HG02759 (cell line): ENCODE results near the gene SH3PXD2A.

Source experiments
- ATAC-seq: cut with Tn5 transposase; IDR thresholded peaks from one replicate; pipeline ENCODE4 v1.9.1; 2021; ENCODE audit warnings: mild to moderate bottlenecking, moderate library complexity; ENCODE audit not compliant: unreplicated experiment

SH3PXD2A gene

DNA sequence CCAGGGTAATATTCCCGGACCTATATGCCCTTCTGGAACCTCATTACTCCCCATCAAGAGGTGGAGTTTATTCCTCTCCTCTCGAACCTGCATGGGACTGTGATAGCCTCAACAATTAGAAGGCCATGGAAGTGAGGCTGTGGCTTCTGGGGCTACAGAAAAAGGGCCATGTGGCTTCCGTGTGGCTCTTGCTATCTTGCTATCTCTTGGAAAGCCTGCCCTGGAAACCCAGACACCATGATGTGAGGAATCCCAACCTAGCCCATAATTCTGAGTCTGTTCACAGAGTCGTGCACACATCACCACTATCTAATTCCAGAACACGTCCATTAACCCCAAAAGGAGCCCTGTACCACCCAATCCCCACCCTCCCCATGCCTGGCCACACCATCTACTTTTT, 20.8 kb upstream of the SH3PXD2A start:
- ATAC-seq = no peak

DNA sequence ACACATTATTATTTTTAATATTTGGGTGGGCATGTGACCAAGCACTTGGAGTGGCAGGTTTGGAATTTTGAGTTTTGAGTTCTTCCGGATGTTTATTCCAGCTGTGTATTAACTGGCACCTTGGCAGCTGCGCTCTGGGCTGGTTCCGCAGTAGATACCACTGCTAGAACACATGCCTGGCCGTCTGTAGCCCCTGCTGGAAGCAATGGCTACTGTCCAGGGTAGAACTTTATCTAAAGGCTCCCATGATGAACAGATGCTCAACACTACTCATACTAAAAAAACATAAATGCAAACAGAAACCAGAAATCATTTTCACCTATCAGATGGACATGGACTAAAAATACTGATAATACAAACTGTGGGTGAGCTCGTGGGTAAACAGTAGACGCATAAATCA, 19.4 kb upstream of the SH3PXD2A start:
- ATAC-seq = no peak

DNA sequence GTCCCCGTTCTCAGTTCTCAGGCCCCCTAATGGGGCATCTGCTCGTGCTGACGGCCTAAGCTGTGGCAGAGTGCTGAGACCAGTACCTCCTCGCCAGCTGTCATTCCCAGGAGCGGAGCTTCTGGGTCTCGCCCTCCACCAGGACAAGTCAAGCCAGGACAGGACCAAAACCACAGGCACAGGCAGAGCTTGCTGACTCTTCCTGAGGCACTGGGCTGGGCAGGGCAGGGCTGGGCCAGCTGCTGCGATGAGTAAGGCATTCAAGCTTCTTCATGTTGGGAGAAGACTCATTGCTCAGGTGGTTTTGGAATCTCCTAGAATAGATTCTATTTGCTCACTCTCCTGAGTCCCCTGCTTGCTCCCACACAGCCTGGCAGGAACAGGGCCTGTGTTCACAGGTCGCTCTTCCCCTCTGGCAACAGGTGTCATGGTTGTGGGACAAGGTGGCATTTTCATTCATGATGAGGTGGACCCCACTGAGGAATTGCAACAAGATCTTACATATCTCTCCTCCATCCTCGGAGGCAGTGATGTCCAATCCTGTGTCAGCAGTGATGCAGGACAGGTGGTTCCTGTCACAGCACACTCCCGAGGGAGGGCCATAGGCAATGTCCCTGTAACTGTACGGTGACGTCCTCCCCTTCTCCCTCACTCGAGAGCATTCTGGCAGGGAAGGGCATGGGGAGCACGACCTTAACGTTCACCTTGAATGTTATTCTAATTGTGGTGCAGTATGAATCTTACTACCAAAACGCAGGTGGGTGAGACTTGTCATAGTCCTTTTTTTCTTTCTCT, 17.0 kb upstream of the SH3PXD2A start:
- no peak for ATAC-seq

DNA sequence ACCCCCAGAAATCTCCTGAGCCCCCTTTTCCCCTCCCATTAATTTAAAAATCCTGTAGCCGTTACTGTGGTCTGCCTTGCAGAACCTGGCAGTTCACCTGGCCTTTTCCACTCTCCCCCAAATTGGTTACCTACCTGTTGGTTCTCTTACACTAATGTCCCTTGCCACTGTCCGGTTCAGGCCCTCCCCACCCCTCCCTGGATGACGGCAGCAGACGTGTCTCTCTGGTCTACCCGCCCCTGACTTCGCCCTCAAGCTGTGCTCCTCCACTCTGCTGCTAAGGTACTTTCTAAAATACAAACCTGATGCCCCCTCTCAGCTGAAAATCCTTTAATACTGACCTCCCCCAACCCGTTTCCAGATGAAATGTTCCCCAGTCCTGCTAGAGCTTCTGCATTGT, 15.6 kb upstream of the SH3PXD2A start:
- ATAC-seq = no peak

DNA sequence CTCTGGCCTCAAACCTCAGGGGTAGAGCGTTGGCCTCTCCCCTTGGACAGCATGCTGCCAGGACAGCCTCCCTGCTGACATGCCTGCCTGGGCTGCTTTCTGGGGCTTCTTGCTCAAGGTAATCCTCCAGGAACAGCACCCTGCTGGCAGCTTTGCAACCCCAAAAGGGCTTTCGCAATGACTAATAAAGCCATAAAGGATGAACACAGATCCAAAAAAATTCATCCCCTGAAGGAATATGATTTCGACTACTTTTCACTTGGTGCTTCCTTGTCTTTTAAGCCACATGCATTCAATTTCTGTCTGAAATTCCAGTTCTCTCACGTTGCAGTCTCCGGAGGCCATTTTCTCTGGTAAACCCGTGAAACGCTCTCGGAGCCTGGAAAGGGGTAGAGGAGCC, 15.1 kb upstream of the SH3PXD2A start:
- no peak for ATAC-seq

DNA sequence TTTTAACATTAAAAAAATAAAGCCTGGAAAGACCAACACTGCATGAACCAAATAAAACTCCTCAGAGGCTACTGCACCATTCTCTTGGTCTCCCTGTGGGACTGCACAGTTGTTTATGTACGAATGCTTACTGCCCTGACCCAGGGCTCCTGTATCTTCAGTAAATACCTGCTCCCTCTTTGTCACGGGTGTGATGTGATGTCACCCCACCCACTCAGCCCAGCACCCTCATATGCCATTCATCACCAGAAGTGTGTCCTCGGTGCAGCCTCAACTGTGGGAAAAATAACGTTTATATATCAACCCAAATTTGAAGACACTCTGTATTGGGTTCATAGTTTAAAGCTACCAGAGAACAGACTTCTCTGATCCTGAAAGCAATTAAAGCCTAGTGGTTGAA, 14.0 kb upstream of the SH3PXD2A start:
- ATAC-seq = no peak

DNA sequence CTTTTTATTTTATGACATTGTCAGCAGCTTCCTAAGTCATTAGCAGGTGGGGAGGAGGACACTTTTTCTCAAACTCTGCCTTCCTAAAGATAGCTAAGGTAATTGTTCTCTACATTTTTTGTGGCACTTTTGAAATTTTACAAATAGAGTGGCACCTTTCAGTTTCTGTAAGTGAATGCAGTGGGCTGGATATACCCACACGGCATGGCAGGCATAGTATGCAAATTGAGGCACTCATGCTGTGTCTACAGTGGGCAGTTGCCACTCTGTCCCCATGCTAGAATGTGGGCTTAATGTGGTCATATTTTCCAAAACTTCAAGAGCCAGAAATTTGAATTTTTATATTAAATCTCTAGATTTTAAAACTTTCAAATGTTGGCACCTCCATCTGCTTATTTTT, 12.8 kb upstream of the SH3PXD2A start:
- no peak for ATAC-seq

DNA sequence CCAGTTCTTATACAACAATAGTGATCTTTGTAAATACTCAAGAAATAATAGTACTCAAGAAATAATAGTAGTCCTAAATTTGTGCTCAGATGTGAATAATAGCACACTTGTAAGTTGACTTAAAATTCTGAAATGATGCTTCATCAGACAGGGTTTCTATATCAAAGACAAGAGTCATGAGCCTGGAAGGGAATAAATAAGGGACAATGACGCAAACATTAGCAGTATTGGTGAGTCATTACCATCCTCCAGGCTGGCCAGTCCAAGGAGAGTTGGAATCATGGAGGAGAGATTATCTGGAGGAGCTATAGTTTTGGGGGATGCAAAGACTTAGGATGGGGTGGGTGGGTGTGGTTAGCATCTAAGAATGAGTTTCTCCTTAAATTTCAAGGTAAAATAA, 6.1 kb upstream of the SH3PXD2A start:
- ATAC-seq = no peak

DNA sequence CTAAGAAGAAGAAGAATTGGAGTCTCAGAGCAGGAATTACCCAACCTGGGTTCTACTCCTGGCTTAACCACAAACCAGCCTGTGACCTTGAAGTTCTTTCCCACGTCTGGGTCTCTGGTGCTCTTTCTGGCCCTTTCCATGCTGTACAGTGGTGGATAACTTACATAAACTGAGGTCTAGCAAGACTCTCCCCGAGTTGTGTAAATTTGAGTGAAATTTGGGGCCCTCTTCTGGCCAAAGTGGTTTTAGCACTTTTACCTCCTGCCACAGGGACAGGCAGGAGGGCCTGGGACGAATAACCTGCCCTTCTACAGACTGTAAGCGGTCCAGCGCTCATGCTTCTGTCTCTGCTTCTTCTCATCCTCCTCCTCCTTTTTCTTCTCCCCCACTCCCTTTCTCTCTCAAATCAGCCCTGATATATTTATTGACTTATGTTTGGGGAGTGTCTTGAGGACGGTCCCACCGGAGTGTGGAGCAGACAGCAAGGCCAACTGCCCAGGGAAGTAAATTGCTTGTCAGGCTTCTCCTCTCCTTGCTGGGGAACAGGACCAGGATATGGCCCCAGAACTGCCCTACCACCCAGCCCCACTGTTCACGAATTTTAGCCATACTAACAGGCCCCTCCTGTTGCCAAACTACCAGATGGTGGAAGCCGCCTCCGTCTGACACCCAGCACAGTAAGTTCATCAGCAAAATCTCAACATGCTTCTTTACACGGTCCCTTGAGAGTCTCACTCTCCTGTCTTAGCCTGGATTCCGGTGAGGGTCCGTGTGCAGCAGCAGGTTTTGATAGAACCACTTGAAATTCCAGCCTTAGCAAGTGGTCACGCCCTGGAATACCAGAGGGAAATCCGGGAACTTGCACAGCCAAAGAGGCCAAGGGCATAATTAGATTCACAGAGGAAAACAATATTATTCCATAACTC, 4.0 kb upstream of the SH3PXD2A start:
- ATAC-seq = peak; percentile 74

DNA sequence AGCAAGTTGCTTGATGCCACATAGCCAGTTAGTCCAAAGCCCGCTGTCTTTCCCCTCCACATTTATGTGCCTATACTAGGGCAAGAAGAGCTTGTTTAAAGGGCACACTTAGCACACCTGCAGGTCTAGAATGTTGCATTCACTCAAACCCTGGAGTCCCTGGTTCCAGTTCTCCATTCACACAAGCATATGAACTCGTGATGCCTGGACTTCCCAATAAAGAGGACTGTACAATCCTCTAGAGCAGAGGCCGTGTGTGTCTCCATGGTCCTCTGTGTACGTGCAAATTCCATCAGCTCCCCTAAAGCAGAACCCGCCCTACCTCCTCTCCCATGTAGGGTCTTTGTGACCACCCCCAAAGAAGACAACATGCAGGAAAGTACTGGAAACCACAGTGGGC, 3.0 kb upstream of the SH3PXD2A start:
- ATAC-seq = no peak

DNA sequence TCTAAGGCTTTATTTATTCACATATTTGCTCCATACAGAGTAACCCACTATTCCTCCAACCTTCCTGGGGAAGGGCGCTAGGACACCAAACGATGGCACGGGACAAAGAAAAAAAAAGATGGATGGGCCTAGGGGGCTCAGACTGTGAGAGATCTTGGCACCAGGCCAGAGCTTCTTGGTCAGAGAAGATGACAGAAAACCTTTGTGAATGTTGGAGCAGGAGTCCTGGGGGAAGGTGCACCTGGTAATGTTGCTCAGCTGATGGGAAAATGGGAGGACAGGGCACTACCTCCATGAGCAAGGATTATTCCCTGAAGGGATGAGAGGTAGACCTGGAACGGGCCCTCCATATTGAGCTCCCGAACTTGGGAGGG, 1.4 kb upstream of the SH3PXD2A start:
- ATAC-seq = no peak

DNA sequence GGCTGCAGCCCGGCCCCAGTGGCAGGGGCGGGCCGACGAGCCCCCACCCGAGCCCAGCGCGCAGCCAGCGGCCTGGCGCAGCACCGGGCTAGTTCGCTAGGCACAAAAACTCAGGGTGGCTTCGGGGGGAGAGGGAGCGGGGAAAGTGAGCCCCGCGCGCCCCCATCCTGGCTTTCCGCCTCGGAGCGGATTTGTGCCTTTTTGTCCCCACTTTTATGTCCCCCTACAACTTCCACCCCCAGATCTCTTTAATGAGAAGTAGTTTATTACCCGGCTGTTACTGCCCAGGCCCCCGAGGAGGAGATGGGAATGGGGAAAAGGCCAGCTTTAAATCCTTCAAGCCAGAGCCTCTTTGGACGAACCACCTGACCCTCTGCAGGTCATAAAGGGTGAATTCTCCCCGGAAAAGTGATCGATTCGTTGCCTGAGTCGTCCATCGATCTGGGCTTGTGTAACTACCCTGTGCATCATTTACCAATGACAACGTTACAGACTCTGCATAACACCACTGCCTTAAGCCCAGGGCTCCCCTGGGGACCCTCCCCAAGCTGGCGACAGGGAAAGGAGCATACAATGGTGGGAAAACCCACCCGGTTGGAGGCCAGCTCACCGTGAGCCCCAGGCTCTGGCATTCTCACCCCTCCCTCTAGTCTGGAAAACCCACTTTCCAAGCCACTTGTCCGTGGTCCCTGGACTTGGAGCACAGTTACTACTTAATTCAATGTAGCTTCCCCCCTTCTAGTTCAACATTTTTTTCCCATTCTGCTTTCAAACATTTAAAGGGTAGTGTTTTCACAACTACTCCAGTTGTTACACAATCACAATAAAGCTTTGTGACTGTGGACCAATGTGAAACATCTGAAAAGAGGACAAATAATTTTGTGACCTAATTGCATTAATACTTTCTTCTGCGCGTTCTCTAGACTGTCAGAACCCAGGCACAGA, 748 bp upstream of the SH3PXD2A start:
- no peak for ATAC-seq

DNA sequence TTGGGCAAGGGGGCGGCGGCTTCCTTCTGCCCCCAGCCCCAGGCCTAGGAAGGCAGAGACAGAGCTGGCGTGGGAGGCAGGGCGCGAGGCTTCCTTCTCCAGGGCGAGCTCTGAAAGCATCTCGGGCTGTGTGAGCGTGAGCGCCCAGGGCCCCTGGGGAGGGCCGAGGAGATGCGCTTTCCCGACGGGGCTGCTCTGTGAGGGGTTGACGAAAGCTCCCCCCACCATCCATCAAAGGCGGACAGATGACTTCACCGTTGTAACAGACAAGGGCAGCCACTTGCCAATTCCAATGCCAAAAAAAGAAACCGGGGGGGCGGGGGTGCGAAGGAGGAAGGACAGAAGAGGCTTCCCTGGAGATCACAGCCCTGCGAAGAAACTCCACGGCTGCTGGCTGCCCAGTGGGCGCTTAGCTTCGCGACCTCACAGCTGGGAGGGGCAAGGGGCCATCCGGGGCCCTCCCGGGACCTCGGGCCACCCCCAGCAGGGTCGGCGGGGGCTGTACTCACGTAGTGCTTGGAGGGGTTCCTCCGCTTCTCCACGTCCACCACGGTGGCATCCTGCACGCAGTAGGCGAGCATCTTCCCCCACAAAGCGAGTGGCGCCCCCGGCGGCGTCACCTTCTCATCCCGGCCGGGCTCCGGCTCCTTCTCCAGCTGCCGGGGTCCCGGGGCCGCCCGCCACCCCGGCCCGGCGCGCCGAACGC, 537 bp downstream of the SH3PXD2A start:
- ATAC-seq = no peak

DNA sequence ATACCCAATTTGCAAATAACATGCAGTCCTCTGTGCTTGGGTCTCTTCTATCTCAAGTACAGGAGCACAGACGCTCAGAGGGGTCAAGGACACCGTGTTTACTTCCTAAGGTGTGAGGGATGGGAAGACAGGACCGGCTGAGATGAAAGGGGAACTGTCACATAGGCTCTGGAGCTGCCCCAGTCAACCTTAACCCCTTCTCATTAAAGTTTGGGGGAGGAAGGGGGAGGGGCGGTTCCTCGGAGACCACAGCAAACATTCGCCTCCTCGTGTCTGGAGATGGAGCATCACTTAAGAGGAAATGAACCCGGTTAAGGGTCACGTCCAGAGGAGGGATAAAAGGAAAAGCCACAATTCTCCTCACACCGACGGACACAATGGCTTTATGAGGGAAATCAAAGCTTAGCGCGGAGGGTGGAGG, 1.1 kb downstream of the SH3PXD2A start:
- no peak for ATAC-seq

DNA sequence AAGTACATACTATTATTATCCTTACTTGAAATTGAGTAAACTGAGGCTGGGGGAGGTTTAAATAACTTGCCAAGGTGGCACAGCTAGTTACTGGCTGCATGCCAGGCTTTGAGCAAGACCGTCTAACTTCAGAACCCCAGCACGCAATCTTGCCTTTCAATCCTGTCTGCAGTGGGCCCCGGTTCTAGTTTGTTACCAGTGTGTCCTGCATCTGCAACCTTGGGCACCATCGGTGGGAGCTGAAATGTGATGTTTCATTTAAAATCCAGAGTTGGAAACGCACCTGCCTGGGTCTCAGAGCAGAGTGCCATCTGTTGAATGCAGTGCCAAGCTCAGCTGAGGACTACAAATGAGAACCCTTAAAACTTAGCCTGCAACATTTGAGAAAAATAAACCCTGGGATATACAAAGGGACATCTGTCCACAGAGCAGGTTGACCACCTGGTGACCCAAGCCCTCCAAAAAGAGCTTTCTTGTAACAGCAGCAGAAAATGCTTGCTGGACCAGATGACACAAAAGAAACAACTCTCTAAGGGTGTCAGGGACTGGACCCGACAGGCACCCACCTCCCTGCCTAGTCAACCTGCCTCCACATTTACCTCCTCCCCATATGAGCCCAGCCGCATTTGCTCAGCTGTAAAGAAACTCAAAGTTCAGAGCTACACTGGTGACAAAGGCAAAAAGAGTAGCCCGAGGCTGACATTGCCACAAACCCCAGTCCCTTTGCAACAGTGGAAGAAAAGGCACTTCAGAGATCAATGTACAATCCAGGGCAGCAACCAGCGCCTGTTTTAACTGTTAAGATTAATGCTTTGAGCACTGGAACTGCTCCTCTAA, 1.7 kb downstream of the SH3PXD2A start:
- ATAC-seq = no peak

DNA sequence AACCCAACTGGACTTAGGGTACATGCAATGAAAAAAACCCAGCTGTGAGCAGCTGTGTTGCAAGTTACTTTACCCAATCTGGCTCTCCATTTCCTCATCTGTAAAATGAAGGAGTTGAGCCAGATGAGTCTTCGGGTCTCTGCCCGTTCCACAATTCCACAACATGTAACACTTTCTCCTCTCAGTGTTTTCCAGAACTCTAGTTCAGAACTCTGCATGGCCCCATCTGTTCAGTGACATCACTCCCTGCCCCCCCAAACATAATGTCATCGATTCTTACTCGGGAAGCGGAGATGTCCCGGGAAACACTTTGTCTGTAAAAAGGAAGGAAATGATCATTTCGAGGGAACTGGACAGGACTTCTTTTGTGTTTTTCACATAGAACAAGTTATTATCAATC, 2.5 kb downstream of the SH3PXD2A start:
- no peak for ATAC-seq

DNA sequence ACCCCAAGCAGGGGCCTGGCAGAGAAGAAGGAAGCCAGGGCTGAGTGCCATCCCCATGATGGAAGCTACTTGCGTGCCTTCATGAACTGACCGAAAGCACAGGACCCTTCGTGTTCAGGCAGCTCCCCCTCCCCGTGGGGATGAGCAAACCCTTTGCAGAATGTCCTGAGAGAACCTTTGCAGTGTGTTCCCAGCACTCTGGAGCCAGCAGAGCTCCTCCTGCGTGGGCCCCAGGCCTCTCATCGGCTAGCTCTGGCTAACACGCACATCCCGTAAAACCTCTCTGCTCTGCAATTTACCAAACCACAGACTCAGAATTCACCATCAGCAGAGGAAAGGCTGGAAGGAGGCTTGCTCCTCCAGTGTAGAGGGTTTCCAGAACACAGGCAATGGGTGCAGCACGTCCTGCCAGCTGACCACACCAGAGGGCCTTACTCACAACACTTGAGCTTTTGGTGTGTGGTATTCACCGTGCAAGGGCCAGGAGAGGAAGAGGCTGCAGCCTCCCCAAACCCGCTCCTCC, 3.1 kb downstream of the SH3PXD2A start:
- no peak for ATAC-seq

DNA sequence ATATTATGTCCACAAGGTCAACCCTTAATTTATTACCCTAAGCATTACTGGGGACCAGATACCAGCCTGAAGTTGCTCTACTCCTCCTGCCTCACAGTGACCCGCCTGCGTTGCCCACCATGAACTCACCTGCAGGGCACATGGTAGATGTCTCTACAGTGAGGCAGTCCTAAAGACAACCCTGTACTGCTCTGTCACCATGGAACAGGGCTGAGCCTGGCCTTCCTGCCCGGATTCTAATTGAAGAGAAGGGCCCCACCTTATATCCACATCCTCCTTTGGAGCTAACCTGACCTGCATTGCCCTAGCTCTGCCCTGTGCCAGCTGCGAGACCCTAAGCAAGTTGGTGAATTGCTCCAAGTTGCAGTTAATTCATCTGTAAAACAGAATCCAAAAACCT, 4.1 kb downstream of the SH3PXD2A start:
- no peak for ATAC-seq

DNA sequence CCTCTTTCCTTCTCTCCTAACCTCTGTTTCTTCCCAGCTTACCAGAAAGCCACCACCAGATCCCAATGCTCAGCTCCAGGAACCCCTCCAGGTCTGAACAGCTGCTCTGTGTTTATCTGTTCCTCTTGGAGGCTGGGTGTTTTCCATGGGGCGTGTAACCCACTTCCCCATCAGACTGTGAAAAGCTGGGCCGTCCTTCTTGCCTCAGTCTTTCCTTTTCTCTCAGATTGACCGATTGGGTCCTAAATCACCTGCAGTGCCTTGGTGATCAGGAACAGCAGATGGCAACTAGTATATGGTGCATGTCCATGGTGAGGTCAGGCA, 4.8 kb downstream of the SH3PXD2A start:
- no peak for ATAC-seq
